Glutamatergic neuron (in vitro differentiated cells): ENCODE measurements around the gene GNB1. TPM values are rescaled to one million over a fixed set of nuclear protein-coding genes. Genes with fewer than 3 reads are reported as not detected.

Experiments used
- DNase-seq: peaks from one replicate; pipeline ENCODE4 v3.0.0; 2022
- H3K27ac Mint-ChIP-seq: one replicate; pipeline ENCODE4 v1.8.0; 2020; ENCODE audit warnings: mild to moderate bottlenecking, mixed read lengths, inconsistent platforms; ENCODE audit not compliant: unreplicated experiment
- H3K27me3 Mint-ChIP-seq: one replicate; pipeline ENCODE4 v1.8.0; 2020; ENCODE audit warnings: mild to moderate bottlenecking, moderate library complexity, mixed read lengths, inconsistent platforms; ENCODE audit not compliant: unreplicated experiment
- H3K36me3 Mint-ChIP-seq: one replicate; pipeline ENCODE4 v1.8.0; 2020; ENCODE audit warnings: mild to moderate bottlenecking, mixed read lengths, inconsistent platforms; ENCODE audit not compliant: unreplicated experiment
- H3K4me1 Mint-ChIP-seq: one replicate; pipeline ENCODE4 v1.8.0; 2020; ENCODE audit warnings: mild to moderate bottlenecking, low read depth, mixed read lengths, inconsistent platforms; ENCODE audit not compliant: unreplicated experiment
- H3K4me3 Mint-ChIP-seq: one replicate; pipeline ENCODE4 v1.8.0; 2020; ENCODE audit warnings: mild to moderate bottlenecking, mixed read lengths, inconsistent platforms; ENCODE audit not compliant: unreplicated experiment
- H3K9me3 Mint-ChIP-seq: one replicate; pipeline ENCODE4 v1.8.0; 2020; ENCODE audit warnings: mild to moderate bottlenecking, moderate library complexity, mixed read lengths, inconsistent platforms; ENCODE audit not compliant: unreplicated experiment
- total RNA-seq: library from RNA; stranded (reverse); fragmentation: NEBNext Ultra II Directional; extraction: Animal tissue kit (Norgen Biotek cat#: 25700); gene quantifications from one replicate; pipeline ENCODE4 v1.2.1, GENCODE V29; 2021; ENCODE audit not compliant: unreplicated experiment
- TF ChIP-seq, protein P1 (sequence below): fragments of 200-600 bp; sonication (generic); IDR thresholded peaks from one replicate; pipeline ENCODE4 v1.5.0; 2021; ENCODE audit not compliant: partially characterized antibody, unreplicated experiment

The GNB1 gene
- total RNA-seq, 1 donor from 2014 or later = 734 TPM

DNA sequence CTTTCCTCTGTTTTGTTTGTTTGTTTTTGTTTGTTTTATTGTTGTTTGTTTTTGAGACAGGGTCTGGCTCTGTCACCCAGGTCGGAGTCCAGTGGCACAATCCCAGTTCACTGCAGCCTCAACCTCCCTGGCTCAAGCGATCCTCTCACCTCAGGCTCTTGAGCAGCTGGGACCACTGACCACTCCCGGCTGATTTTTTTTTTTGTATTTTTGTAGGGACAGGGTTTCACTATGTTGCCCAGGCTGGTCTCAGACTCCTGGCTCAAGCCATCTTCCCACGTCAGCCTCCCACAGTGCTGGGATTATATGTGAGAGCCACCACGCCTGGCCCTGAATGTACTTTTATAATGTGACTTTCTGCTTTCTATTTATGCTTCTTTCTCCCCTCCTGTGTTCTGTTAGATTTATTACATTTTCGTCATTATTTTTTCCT is 19.2 kb upstream of the GNB1 start:
- peaks cover 12% of the 10 kb centered on the region for H3K4me1 Mint-ChIP-seq
- DNase-seq = no peak
- TF ChIP-seq, protein P1, sequence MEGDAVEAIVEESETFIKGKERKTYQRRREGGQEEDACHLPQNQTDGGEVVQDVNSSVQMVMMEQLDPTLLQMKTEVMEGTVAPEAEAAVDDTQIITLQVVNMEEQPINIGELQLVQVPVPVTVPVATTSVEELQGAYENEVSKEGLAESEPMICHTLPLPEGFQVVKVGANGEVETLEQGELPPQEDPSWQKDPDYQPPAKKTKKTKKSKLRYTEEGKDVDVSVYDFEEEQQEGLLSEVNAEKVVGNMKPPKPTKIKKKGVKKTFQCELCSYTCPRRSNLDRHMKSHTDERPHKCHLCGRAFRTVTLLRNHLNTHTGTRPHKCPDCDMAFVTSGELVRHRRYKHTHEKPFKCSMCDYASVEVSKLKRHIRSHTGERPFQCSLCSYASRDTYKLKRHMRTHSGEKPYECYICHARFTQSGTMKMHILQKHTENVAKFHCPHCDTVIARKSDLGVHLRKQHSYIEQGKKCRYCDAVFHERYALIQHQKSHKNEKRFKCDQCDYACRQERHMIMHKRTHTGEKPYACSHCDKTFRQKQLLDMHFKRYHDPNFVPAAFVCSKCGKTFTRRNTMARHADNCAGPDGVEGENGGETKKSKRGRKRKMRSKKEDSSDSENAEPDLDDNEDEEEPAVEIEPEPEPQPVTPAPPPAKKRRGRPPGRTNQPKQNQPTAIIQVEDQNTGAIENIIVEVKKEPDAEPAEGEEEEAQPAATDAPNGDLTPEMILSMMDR = no peak
- H3K4me3 Mint-ChIP-seq = peak overlapping the region; percentile 83
- no peak overlapping the region for H3K27ac Mint-ChIP-seq
- H3K27me3 Mint-ChIP-seq = peaks cover 8% of the 10 kb centered on the region
- peaks cover 9% of the 10 kb centered on the region for H3K9me3 Mint-ChIP-seq
- H3K36me3 Mint-ChIP-seq = no peaks in the 10 kb centered on the region

GRCh38 chr1:1908506-1908791 is 17.6 kb upstream of the GNB1 start:
- Mint-ChIP-seq H3K9me3 (peaks cover 7% of the 10 kb centered on the region), H3K27ac (no peak overlapping the region), H3K27me3 (peaks cover 4% of the 10 kb centered on the region), H3K4me3 (peak overlapping the region; percentile 59), H3K36me3 (no peaks in the 10 kb centered on the region), H3K4me1 (peaks cover 12% of the 10 kb centered on the region)
- no peak for DNase-seq
- TF ChIP-seq, protein P1 = no peak

- H3K4me3 Mint-ChIP-seq = no peak overlapping the region
- TF ChIP-seq, protein P1 = no peak
- H3K4me1 Mint-ChIP-seq = peaks cover 12% of the 10 kb centered on the region
- peak; percentile 63 for DNase-seq
- H3K27ac Mint-ChIP-seq = no peak overlapping the region
- H3K36me3 Mint-ChIP-seq = no peaks in the 10 kb centered on the region
- peaks cover 4% of the 10 kb centered on the region for H3K27me3 Mint-ChIP-seq
- peaks cover 7% of the 10 kb centered on the region for H3K9me3 Mint-ChIP-seq
Observed at GRCh38 chr1:1907098-1907736, 16.3 kb upstream of the GNB1 start.

GRCh38 chr1:1906185-1907097 is 15.6 kb upstream of the GNB1 start:
- TF ChIP-seq, protein P1 = peak; percentile 80
- DNase-seq = peak; percentile 92
- H3K27ac Mint-ChIP-seq = peak overlapping the region; percentile 90
- H3K27me3 Mint-ChIP-seq = peaks cover 4% of the 10 kb centered on the region
- H3K4me3 Mint-ChIP-seq = peak overlapping the region; percentile 47
- H3K4me1 Mint-ChIP-seq = peaks cover 12% of the 10 kb centered on the region
- H3K36me3 Mint-ChIP-seq = no peaks in the 10 kb centered on the region
- H3K9me3 Mint-ChIP-seq = peaks cover 7% of the 10 kb centered on the region

- Mint-ChIP-seq H3K9me3 (no peaks in the 10 kb centered on the region), H3K27me3 (peaks cover 2% of the 10 kb centered on the region), H3K27ac (no peak overlapping the region), H3K36me3 (no peaks in the 10 kb centered on the region), H3K4me3 (no peak overlapping the region), H3K4me1 (peaks cover 4% of the 10 kb centered on the region)
- no peak for DNase-seq
- TF ChIP-seq, protein P1 = no peak
Observed at GRCh38 chr1:1903224-1903623, 12.3 kb upstream of the GNB1 start.
